H1 (cell line): ENCODE measurements around the gene TIGD1. TPM values are rescaled to one million over a fixed set of nuclear protein-coding genes. Genes with fewer than 3 reads are reported as not detected.

Source experiments
- CTCF ChIA-PET: fragments of 300-600 bp; sonication (Branson Sonifier 250); formaldehyde crosslinking; loops from one replicate; lab custom pipeline; 2021; ENCODE audit not compliant: partially characterized antibody; lab: Charles Lee
- POLR2A ChIA-PET: fragments of 300-600 bp; sonication (Branson Sonifier 250); formaldehyde crosslinking; loops from one replicate; lab custom pipeline; 2021; ENCODE audit warnings: inconsistent platforms; ENCODE audit not compliant: partially characterized antibody; lab: Charles Lee
- DNase-seq, 2 experiments: peaks; one replicate each; pipeline versions ENCODE4 v3.0.0 to v3.0.0-alpha.2; 2010 to 2022; ENCODE audit warnings: low spot score in 2 of 2, low read depth in 1 of 2, mixed read lengths in 1 of 2
- FAIRE-seq: peaks from 2 replicates; lab custom pipeline; 2011; peaks lifted over from hg19 to GRCh38; lab: Jason Lieb, UNC
- H2AFZ ChIP-seq: 2 replicates; pipeline ENCODE4 v1.8.1; 2012; ENCODE audit warnings: low read length, inconsistent platforms
- H2AK5ac ChIP-seq: 2 replicates; pipeline ENCODE4 v1.6.1; 2013; ENCODE audit warnings: low read depth, low read length
- H2BK120ac ChIP-seq: replicated peaks from 2 replicates; pipeline ENCODE3; 2013; ENCODE audit warnings: low read depth, low read length, inconsistent platforms
- H2BK12ac ChIP-seq: 2 replicates; pipeline ENCODE4 v1.6.1; 2013; ENCODE audit warnings: low read depth, low read length
- H2BK15ac ChIP-seq: 2 replicates; pipeline ENCODE4 v1.6.1; 2013; ENCODE audit warnings: low read length
- H2BK20ac ChIP-seq: 2 replicates; pipeline ENCODE4 v1.6.1; 2013; ENCODE audit warnings: low read length
- H2BK5ac ChIP-seq: 2 replicates; pipeline ENCODE4 v1.6.1; 2013; ENCODE audit warnings: low read depth, low read length
- H3K14ac ChIP-seq: 2 replicates; pipeline ENCODE4 v1.6.1; 2013; ENCODE audit warnings: inconsistent platforms; ENCODE audit not compliant: insufficient read length
- H3K18ac ChIP-seq: 2 replicates; pipeline ENCODE4 v1.6.1; 2013; ENCODE audit warnings: low read length; ENCODE audit errors: extremely low read depth
- H3K23ac ChIP-seq: 2 replicates; pipeline ENCODE4 v1.6.1; 2013; ENCODE audit warnings: inconsistent platforms; ENCODE audit not compliant: insufficient read length
- H3K23me2 ChIP-seq: 2 replicates; pipeline ENCODE4 v1.6.1; 2013; ENCODE audit warnings: low read depth, low read length
- H3K27ac ChIP-seq: 2 replicates; pipeline ENCODE4 v1.6.1; 2011; ENCODE audit warnings: low read depth, low read length, inconsistent platforms
- H3K27me3 ChIP-seq, 4 experiments: replicated peaks in 1 of 4; 1 replicate in 1 of 4; 2 replicates in 3 of 4; pipeline versions ENCODE4 v1.6.1 to v1.8.1; 2011 to 2013; ENCODE audit warnings: low read length in 3 of 4, mild to moderate bottlenecking in 3 of 4, inconsistent platforms in 2 of 4, mixed read lengths in 2 of 4, moderate library complexity in 1 of 4; ENCODE audit not compliant: control insufficient read depth in 3 of 4, insufficient read depth in 3 of 4; ENCODE audit errors: extremely low read depth in 1 of 4
- H3K36me3 ChIP-seq, 4 experiments: 2 replicates each; pipeline versions ENCODE4 v1.6.1 to v1.8.1; 2011 to 2013; ENCODE audit warnings: mild to moderate bottlenecking in 4 of 4, low read length in 3 of 4, moderate library complexity in 2 of 4, control low read depth in 1 of 4, inconsistent platforms in 1 of 4; ENCODE audit not compliant: insufficient read depth in 4 of 4, control insufficient read depth in 2 of 4
- H3K4ac ChIP-seq: replicated peaks from 2 replicates; pipeline ENCODE3; 2013; ENCODE audit warnings: low read length, low read depth, mixed read lengths, inconsistent platforms; ENCODE audit not compliant: insufficient read length
- H3K4me1 ChIP-seq, 4 experiments: replicated peaks in 1 of 4; 1 replicate in 1 of 4; 2 replicates in 3 of 4; pipeline versions ENCODE4 v1.6.1 to v1.8.1; 2011 to 2013; ENCODE audit warnings: low read length in 3 of 4, inconsistent platforms in 2 of 4, mixed read lengths in 1 of 4; ENCODE audit not compliant: insufficient read depth in 4 of 4, control insufficient read depth in 3 of 4
- H3K4me2 ChIP-seq, 2 experiments: 2 replicates each; pipeline versions ENCODE4 v1.6.1 to v1.8.1; 2011 to 2013; ENCODE audit warnings: low read depth in 2 of 2, low read length in 2 of 2, control low read depth in 1 of 2, inconsistent platforms in 1 of 2, mild to moderate bottlenecking in 1 of 2; ENCODE audit not compliant: insufficient read depth in 1 of 2
- H3K4me3 ChIP-seq, 4 experiments: fragments of 200-600, 300-600 bp in 1 of 4; sonication (generic), shearing (Covaris generic), sonication (Bioruptor Twin) in 1 of 4; 2 replicates each; pipeline versions ENCODE4 v1.5.1 to v1.8.1; 2011 to 2016; ENCODE audit warnings: low read length in 4 of 4, low read depth in 3 of 4, control low read depth in 2 of 4, inconsistent platforms in 2 of 4, mild to moderate bottlenecking in 2 of 4, mixed read lengths in 1 of 4, moderate library complexity in 1 of 4; ENCODE audit not compliant: insufficient read depth in 2 of 4; ENCODE audit errors: extremely low read depth in 1 of 4
- H3K56ac ChIP-seq: replicated peaks from 2 replicates; pipeline ENCODE3; 2013; ENCODE audit warnings: low read depth, mild to moderate bottlenecking, mixed read lengths, low read length, inconsistent platforms; ENCODE audit not compliant: insufficient read length
- H3K79me1 ChIP-seq: 2 replicates; pipeline ENCODE4 v1.6.1; 2013; ENCODE audit warnings: low read depth, low read length, control low read depth
- H3K79me2 ChIP-seq, 2 experiments: 2 replicates each; pipeline versions ENCODE4 v1.6.1 to v1.8.1; 2012 to 2013; ENCODE audit warnings: low read length in 2 of 2, mild to moderate bottlenecking in 2 of 2, inconsistent platforms in 1 of 2; ENCODE audit not compliant: insufficient read depth in 2 of 2, control insufficient read depth in 1 of 2
- H3K9ac ChIP-seq, 4 experiments: replicated peaks in 1 of 4; 1 replicate in 1 of 4; 2 replicates in 3 of 4; pipeline versions ENCODE4 v1.6.1 to v1.8.1; 2011 to 2013; ENCODE audit warnings: low read depth in 3 of 4, low read length in 3 of 4, control low read depth in 2 of 4, mild to moderate bottlenecking in 2 of 4, moderate library complexity in 2 of 4, inconsistent platforms in 1 of 4; ENCODE audit errors: extremely low read depth in 1 of 4
- H3K9me3 ChIP-seq, 2 experiments: 2 replicates each; pipeline versions ENCODE4 v1.6.1 to v1.8.1; 2012 to 2013; ENCODE audit warnings: mild to moderate bottlenecking in 2 of 2, moderate library complexity in 2 of 2, control low read depth in 1 of 2, inconsistent platforms in 1 of 2, low read depth in 1 of 2, low read length in 1 of 2, mixed read lengths in 1 of 2; ENCODE audit not compliant: insufficient read depth in 2 of 2
- H4K20me1 ChIP-seq, 2 experiments: replicated peaks in 1 of 2; 2 replicates each; pipeline versions ENCODE3 to v1.8.1; 2011 to 2013; ENCODE audit warnings: inconsistent platforms in 2 of 2, low read length in 2 of 2, mild to moderate bottlenecking in 1 of 2; ENCODE audit not compliant: insufficient read depth in 2 of 2, control insufficient read depth in 1 of 2
- H4K5ac ChIP-seq: 2 replicates; pipeline ENCODE4 v1.6.1; 2013; ENCODE audit warnings: low read length, low read depth, mixed read lengths, inconsistent platforms; ENCODE audit not compliant: insufficient read length
- H4K8ac ChIP-seq: 2 replicates; pipeline ENCODE4 v1.8.0; 2013; ENCODE audit warnings: mild to moderate bottlenecking, moderate library complexity, low read length, inconsistent platforms; ENCODE audit not compliant: insufficient read depth; ENCODE audit errors: extremely low read depth
- H4K91ac ChIP-seq: replicated peaks from 2 replicates; pipeline ENCODE3; 2013; ENCODE audit warnings: low read length, mixed read lengths, inconsistent platforms; ENCODE audit not compliant: insufficient read length
- ATF2 ChIP-seq: IDR thresholded peaks from 2 replicates; pipeline ENCODE4 v1.6.1; 2012; ENCODE audit warnings: low read length, inconsistent platforms
- CBX5 ChIP-seq: fragments of 300-800, 300-1000 bp; sonication (generic); IDR thresholded peaks from 2 replicates; pipeline ENCODE4 v1.7.1; 2016; ENCODE audit warnings: antibody characterized with exemption, low read length, low read depth
- EGR1 ChIP-seq: IDR thresholded peaks from 2 replicates; pipeline ENCODE4 v1.6.1; 2011; ENCODE audit warnings: low read depth, low read length, borderline replicate concordance
- KDM1A ChIP-seq: fragments of 200-600, 300-600 bp; sonication (generic); IDR thresholded peaks from 2 replicates; pipeline ENCODE4 v1.7.1; 2016; ENCODE audit warnings: mild to moderate bottlenecking, low read length, borderline replicate concordance
- KDM5A ChIP-seq: fragments of 200-600 bp; IDR thresholded peaks from 2 replicates; pipeline ENCODE4 v1.7.1; 2012; ENCODE audit warnings: mild to moderate bottlenecking, low read length, inconsistent platforms, mixed read lengths
- MAFK ChIP-seq: IDR thresholded peaks from 2 replicates; pipeline ENCODE4 v1.6.1; 2012; ENCODE audit warnings: low read depth, mild to moderate bottlenecking, improper control_type of control experiment, low read length
- MAX ChIP-seq: IDR thresholded peaks from 2 replicates; pipeline ENCODE4 v1.6.1; 2012; ENCODE audit warnings: inconsistent platforms
- NRF1 ChIP-seq: IDR thresholded peaks from 2 replicates; pipeline ENCODE4 v1.6.1; 2011; ENCODE audit warnings: mild to moderate bottlenecking, low read depth, low read length, improper control_type of control experiment
- PHF8 ChIP-seq: fragments of 200-600 bp; sonication (generic); conservative IDR thresholded peaks from 2 replicates; pipeline ENCODE4 v1.7.1; 2012; ENCODE audit warnings: low read depth, mild to moderate bottlenecking, inconsistent platforms, low read length, moderate library complexity
- POLR2A ChIP-seq, 2 experiments: IDR thresholded peaks; 1 replicate in 1 of 2; 2 replicates in 1 of 2; pipeline ENCODE4 v1.6.1; 2011; ENCODE audit warnings: low read depth in 2 of 2, low read length in 2 of 2, mild to moderate bottlenecking in 2 of 2; ENCODE audit errors: control extremely low read depth in 1 of 2
- SAP30 ChIP-seq: fragments of 300-600 bp; sonication (generic); IDR thresholded peaks from 2 replicates; pipeline ENCODE4 v1.7.1; 2012; ENCODE audit warnings: low read length, moderate library complexity, mild to moderate bottlenecking, inconsistent platforms; ENCODE audit not compliant: insufficient read depth, insufficient replicate concordance
- SP2 ChIP-seq: IDR thresholded peaks from 2 replicates; pipeline ENCODE4 v1.6.1; 2012; ENCODE audit warnings: mild to moderate bottlenecking, low read length, inconsistent platforms
- TAF7 ChIP-seq: optimal IDR thresholded peaks from 2 replicates; pipeline ENCODE3; 2011; ENCODE audit warnings: low read depth, mild to moderate bottlenecking, inconsistent platforms, low read length, moderate library complexity, borderline replicate concordance
- YY1 ChIP-seq: IDR thresholded peaks from 2 replicates; pipeline ENCODE4 v1.6.1; 2011; ENCODE audit warnings: low read depth, mild to moderate bottlenecking, low read length
- polyA plus RNA-seq, 7 experiments: library from polyadenylated mRNA; depleted of rRNA in 3 of 7; stranded (reverse) in 5 of 7; unstranded in 2 of 7; fragments of >200 nt in 5 of 7; fragments of 200-250 nt in 2 of 7; gene quantifications; 1 replicate in 5 of 7; 2 replicates in 1 of 7; 4 replicates in 1 of 7; pipeline versions ENCODE4 v1.2.1 to v1.2.3, GENCODE V29; 2011 to 2013; ENCODE audit warnings: missing spikeins in 2 of 7, mixed read lengths in 2 of 7
- total RNA-seq: library from RNA; stranded (reverse); fragmentation: NEBNext Ultra II Directional; extraction: Animal tissue kit (Norgen Biotek cat#: 25700); gene quantifications from 2 replicates; pipeline ENCODE4 v1.2.1, GENCODE V29; 2021

Gene TIGD1
- total and polyA plus RNA-seq, 2 of the 8 experiments (the other 6 are each of a cell fraction or from before 2014, with no cell fraction given): 4.7 to 8.3 TPM

- Histone ChIP-seq H3K18ac (no peak overlapping the region), H3K27ac (no peak overlapping the region), H3K4ac (no peak overlapping the region), H3K36me3 (peaks cover 11 to 67% (median 45%) of the 10 kb centered on the region in 4 experiments), H3K4me3 (no peak overlapping the region), H3K23me2 (no peaks in the 10 kb centered on the region), H4K20me1 (peaks cover 0 to 8% of the 10 kb centered on the region in 2 experiments), H2BK12ac (no peak overlapping the region), H3K14ac (no peak overlapping the region), H2BK120ac (no peak overlapping the region), H3K27me3 (no peaks in the 10 kb centered on the region), H3K56ac (no peak overlapping the region), H3K4me2 (no peak overlapping the region), H2AFZ (no peak overlapping the region), H4K5ac (no peak overlapping the region), H3K9ac (no peak overlapping the region), H3K79me2 (no peaks in the 10 kb centered on the region), H4K8ac (no peak overlapping the region), H2AK5ac (no peak overlapping the region), H2BK15ac (no peak overlapping the region), H3K79me1 (peaks cover 2% of the 10 kb centered on the region; the same call in 1 of the 2 replicates), H2BK20ac (no peak overlapping the region), H3K4me1 (no peaks in the 10 kb centered on the region), H4K91ac (no peak overlapping the region), H3K9me3 (no peaks in the 10 kb centered on the region), H3K23ac (no peak overlapping the region), H2BK5ac (no peak overlapping the region)
- POLR2A ChIA-PET: interaction anchor here (2.8 kb wide), 1 partner anchor 14 kb away, joined by 10 read pairs; no protein-coding TSS in a partner anchor
- CTCF ChIA-PET: interaction anchor here (0.6 to 1.1 kb wide), 3 partner anchors 12 to 232 kb away, joined by 3 to 4 read pairs (median 3); no protein-coding TSS in a partner anchor
- FAIRE-seq (no peak), DNase-seq (no peak)
- TF ChIP-seq POLR2A (IDR thresholded peaks at IDR 0.05; ENCODE audit: control extremely low read depth in 1 of 2, low read depth in 2 of 2, low read length in 2 of 2): no peak
- TF ChIP-seq SP2: no peak
- no peak for TF ChIP-seq YY1
- no peak for TF ChIP-seq ATF2
- no peak for TF ChIP-seq MAX
- no peak for TF ChIP-seq SAP30
- no peak for TF ChIP-seq MAFK
- no peak for TF ChIP-seq KDM1A
- no peak for TF ChIP-seq CBX5
- TF ChIP-seq PHF8: no peak
- TF ChIP-seq EGR1: no peak
- TF ChIP-seq NRF1: no peak
- TF ChIP-seq TAF7: no peak
- no peak for TF ChIP-seq KDM5A
These were observed 17.4 kb upstream of the TIGD1 start for GRCh38 chr2:232567721-232568120.
